ENCODE measurements around the gene E2F4.

Gene E2F4

DNA sequence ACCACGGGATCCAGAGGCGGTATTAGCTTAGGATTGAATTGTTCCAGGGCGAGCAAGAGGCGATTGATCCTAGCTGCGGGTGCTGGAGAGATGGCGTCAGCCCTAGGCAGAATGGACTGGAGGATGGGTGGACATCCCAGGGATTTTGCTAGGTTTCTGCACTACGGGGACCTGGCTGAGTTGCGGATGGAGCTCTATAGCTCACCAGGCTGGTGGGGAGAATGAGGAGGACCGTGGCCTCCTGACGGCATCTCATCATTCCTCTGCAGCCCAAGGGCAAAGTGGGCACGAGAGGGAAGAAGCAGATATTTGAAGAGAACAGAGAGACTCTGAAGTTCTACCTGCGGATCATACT lies 35.6 kb downstream of the E2F4 start:
- Histone ChIP-seq H3K79me2 (ENCODE audit: control insufficient read depth, insufficient read depth, low read length, poor library complexity) (peaks cover 9% of the 10 kb centered on the region), H3K79me1 (ENCODE audit: low read length) (peaks cover 8% of the 10 kb centered on the region), H3K27me3 (ENCODE audit: insufficient read depth, low read length) (no peaks in the 10 kb centered on the region), H3K27ac (ENCODE audit: low read depth, low read length) (no peak overlapping the region), H2AFZ (ENCODE audit: insufficient read depth, low read length, poor library complexity) (peak overlapping the region; percentile 86), H3K4ac (ENCODE audit: low read depth, low read length) (peak overlapping the region; percentile 98), H3K4me2 (ENCODE audit: low read length) (peak overlapping the region; percentile 76), H2BK5ac (ENCODE audit: low read depth, low read length, poor library complexity) (no peak overlapping the region), H3K4me3 (ENCODE audit: low read depth, low read length) (peak overlapping the region; percentile 95), H3K9ac (ENCODE audit: low read length) (peak overlapping the region; percentile 87), H3K18ac (ENCODE audit: low read length) (peak overlapping the region; percentile 88), H4K8ac (ENCODE audit: low read depth, low read length) (peak overlapping the region; percentile 99), H3K23ac (ENCODE audit: low read length) (no peak overlapping the region), H2BK120ac (ENCODE audit: insufficient read depth, low read length, poor library complexity) (peak overlapping the region; percentile 56), H3K4me1 (ENCODE audit: control insufficient read depth in 1 of 2, insufficient read depth in 2 of 2, low read length in 2 of 2) (peaks cover 12% of the 10 kb centered on the region in 2 experiments), H2AK5ac (ENCODE audit: low read length) (peak overlapping the region; percentile 99), H3K36me3 (ENCODE audit: control insufficient read depth in 1 of 2, insufficient read depth in 2 of 2, low read length in 2 of 2) (peaks cover 41% of the 10 kb centered on the region in 2 experiments), H3K14ac (ENCODE audit: low read length) (peak overlapping the region; percentile 96), H3K9me3 (ENCODE audit: insufficient read depth, low read depth, low read length) (peaks cover 1% of the 10 kb centered on the region), H2BK12ac (ENCODE audit: low read length) (no peak overlapping the region), H4K12ac (ENCODE audit: low read depth, low read length) (peak overlapping the region; percentile 96), H4K91ac (ENCODE audit: low read depth, low read length) (peak overlapping the region; percentile 94)
- no peak for DNase-seq
- no CpG with 5 or more reads among the region's 12 CpGs for WGBS (ENCODE audit: extremely low coverage, insufficient coverage, insufficient read length)

DNA sequence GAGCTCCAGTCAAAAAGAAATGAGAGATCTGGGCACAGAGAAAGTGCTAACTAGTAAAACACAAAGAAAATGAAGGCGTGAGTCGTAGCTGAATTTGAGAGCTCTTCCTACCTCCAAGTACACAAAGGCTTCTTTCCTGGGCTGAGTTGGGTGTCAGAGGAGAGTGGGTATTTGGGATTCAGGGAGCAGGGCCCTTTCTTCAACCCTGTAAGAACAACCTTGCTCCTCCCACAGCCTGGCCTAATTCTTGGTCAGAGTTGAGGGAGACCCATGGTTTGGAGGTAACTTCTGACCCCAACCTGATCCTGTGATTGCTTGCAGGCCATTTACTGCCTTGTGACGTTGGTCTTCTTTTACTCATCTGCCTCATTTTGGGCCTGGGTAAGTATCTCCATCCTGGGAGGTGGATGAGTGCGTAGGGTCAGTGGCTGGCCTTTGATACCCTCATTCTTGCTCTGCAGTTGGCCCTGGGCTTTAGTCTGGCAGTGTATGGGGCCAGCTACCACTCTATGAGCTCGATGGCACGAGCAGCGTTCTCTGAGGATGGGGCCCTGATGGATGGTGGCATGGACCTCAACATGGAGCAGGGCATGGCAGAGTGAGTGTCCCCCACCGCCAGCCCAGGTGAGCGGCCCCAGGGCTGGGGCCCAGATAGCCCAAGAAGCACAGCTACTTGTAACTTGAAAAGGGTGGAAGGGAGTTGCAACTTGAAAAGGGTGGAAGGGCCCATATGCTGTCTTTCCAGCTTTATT lies 36.3 kb downstream of the E2F4 start:
- no peak overlapping the region for H4K12ac ChIP-seq (ENCODE audit: low read depth, low read length)
- no peak overlapping the region for H3K4me3 ChIP-seq (ENCODE audit: low read depth, low read length)
- H3K14ac ChIP-seq (ENCODE audit: low read length) = no peak overlapping the region
- H2BK120ac ChIP-seq (ENCODE audit: insufficient read depth, low read length, poor library complexity) = no peak overlapping the region
- H3K9me3 ChIP-seq (ENCODE audit: insufficient read depth, low read depth, low read length) = no peaks in the 10 kb centered on the region
- H3K4me2 ChIP-seq (ENCODE audit: low read length) = peak overlapping the region; percentile 76
- no peak overlapping the region for H3K27ac ChIP-seq (ENCODE audit: low read depth, low read length)
- H3K36me3 ChIP-seq (ENCODE audit: control insufficient read depth in 1 of 2, insufficient read depth in 2 of 2, low read length in 2 of 2) = peaks cover 41% of the 10 kb centered on the region in 2 experiments
- no peaks in the 10 kb centered on the region for H3K27me3 ChIP-seq (ENCODE audit: insufficient read depth, low read length)
- H4K8ac ChIP-seq (ENCODE audit: low read depth, low read length) = peak overlapping the region; percentile 26
- peak overlapping the region; percentile 98 for H3K4ac ChIP-seq (ENCODE audit: low read depth, low read length)
- H2AFZ ChIP-seq (ENCODE audit: insufficient read depth, low read length, poor library complexity) = no peak overlapping the region
- peaks cover 9% of the 10 kb centered on the region for H3K79me2 ChIP-seq (ENCODE audit: control insufficient read depth, insufficient read depth, low read length, poor library complexity)
- peaks cover 8% of the 10 kb centered on the region for H3K79me1 ChIP-seq (ENCODE audit: low read length)
- H3K18ac ChIP-seq (ENCODE audit: low read length) = no peak overlapping the region
- no peak overlapping the region for H3K23ac ChIP-seq (ENCODE audit: low read length)
- no peak overlapping the region for H2BK12ac ChIP-seq (ENCODE audit: low read length)
- WGBS (ENCODE audit: extremely low coverage, insufficient coverage, insufficient read length) = no CpG with 5 or more reads among the region's 9 CpGs
- H3K9ac ChIP-seq (ENCODE audit: low read length) = no peak overlapping the region
- H3K4me1 ChIP-seq (ENCODE audit: control insufficient read depth in 1 of 2, insufficient read depth in 2 of 2, low read length in 2 of 2) = peaks cover 12% of the 10 kb centered on the region in 2 experiments
- no peak overlapping the region for H2BK5ac ChIP-seq (ENCODE audit: low read depth, low read length, poor library complexity)
- no peak overlapping the region for H4K91ac ChIP-seq (ENCODE audit: low read depth, low read length)
- H2AK5ac ChIP-seq (ENCODE audit: low read length) = no peak overlapping the region
- no peak for DNase-seq

DNA sequence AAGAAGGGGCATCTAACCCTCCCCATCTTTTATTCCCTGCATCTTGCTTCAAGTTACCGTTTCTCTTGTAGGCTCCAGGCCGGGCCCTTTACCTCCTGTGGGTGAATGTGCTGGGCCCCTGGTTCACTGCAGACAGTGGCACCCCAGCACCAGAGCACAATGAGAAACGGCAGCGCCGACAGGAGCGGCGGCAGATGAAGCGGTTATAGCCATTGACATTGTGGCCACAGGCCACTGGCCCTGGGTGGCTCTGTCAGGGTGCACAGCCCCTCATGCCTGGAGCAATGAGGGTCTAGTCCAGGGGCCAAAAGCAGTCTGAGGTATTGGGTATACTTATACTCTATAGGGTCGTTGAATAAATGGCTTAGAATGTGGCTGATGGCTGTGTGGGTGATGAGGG lies 37.0 kb downstream of the E2F4 start:
- Histone ChIP-seq H3K27ac (ENCODE audit: low read depth, low read length) (no peak overlapping the region), H3K4ac (ENCODE audit: low read depth, low read length) (no peak overlapping the region), H3K9ac (ENCODE audit: low read length) (no peak overlapping the region), H2BK120ac (ENCODE audit: insufficient read depth, low read length, poor library complexity) (no peak overlapping the region), H2AFZ (ENCODE audit: insufficient read depth, low read length, poor library complexity) (no peak overlapping the region), H4K12ac (ENCODE audit: low read depth, low read length) (no peak overlapping the region), H3K18ac (ENCODE audit: low read length) (no peak overlapping the region), H2AK5ac (ENCODE audit: low read length) (no peak overlapping the region), H3K9me3 (ENCODE audit: insufficient read depth, low read depth, low read length) (no peaks in the 10 kb centered on the region), H3K23ac (ENCODE audit: low read length) (no peak overlapping the region), H3K79me1 (ENCODE audit: low read length) (peaks cover 8% of the 10 kb centered on the region), H3K36me3 (ENCODE audit: control insufficient read depth in 1 of 2, insufficient read depth in 2 of 2, low read length in 2 of 2) (peaks cover 44% of the 10 kb centered on the region in 2 experiments), H2BK5ac (ENCODE audit: low read depth, low read length, poor library complexity) (no peak overlapping the region), H3K4me3 (ENCODE audit: low read depth, low read length) (no peak overlapping the region), H3K4me2 (ENCODE audit: low read length) (no peak overlapping the region), H3K27me3 (ENCODE audit: insufficient read depth, low read length) (no peaks in the 10 kb centered on the region), H3K14ac (ENCODE audit: low read length) (no peak overlapping the region), H3K79me2 (ENCODE audit: control insufficient read depth, insufficient read depth, low read length, poor library complexity) (peaks cover 9% of the 10 kb centered on the region), H4K91ac (ENCODE audit: low read depth, low read length) (no peak overlapping the region), H4K8ac (ENCODE audit: low read depth, low read length) (no peak overlapping the region), H2BK12ac (ENCODE audit: low read length) (no peak overlapping the region), H3K4me1 (ENCODE audit: control insufficient read depth in 1 of 2, insufficient read depth in 2 of 2, low read length in 2 of 2) (peaks cover 12% of the 10 kb centered on the region in 2 experiments)
- WGBS (ENCODE audit: extremely low coverage, insufficient coverage, insufficient read length) = no CpG with 5 or more reads among the region's 9 CpGs
- no peak for DNase-seq

DNA sequence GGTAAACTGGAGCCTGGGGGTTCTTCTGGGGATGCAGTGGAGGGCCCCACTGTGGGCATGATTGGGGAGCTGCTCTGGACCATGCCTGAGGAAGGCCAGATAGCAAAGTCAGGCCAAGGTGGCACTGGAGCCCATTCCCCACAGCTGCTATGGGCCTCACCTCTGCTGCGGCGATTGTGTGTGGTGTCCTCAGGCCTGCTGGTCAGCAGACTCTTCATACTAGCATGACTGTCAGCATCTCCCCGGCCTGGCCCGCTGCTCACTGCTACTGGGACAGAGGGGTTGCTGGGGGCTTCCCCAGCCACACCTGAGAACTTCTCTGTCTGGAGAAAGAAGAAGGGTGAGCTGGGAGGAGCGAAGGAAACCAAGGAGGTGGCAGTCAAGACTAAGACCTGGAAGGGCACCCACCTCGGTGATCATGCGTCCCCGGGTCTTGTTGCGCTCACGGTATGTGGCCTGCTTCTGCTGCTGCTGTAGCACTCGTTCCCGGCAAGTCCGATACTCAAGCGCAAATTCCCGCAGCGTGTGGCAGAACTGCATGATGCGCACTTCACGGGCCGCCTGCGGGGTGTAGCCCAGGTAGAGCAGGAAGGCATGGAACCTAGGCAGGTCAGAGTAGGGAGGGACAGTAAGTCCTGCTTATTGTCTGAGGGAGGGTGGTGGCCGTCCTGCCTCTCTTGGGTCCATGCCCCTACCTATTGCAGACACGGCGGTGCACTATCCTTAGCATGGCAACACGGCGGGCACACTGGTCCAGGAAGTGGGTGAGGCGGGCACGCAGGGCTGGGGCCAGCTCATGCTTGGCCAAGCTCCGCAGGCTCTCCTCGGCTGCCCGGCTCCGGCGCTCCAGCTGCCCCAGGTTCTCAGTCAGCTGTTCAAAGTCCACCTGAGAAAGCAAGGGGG lies 38.2 kb downstream of the E2F4 start:
- Histone ChIP-seq H3K4me2 (ENCODE audit: low read length) (no peak overlapping the region), H3K9me3 (ENCODE audit: insufficient read depth, low read depth, low read length) (no peaks in the 10 kb centered on the region), H3K9ac (ENCODE audit: low read length) (no peak overlapping the region), H4K8ac (ENCODE audit: low read depth, low read length) (no peak overlapping the region), H3K4me3 (ENCODE audit: low read depth, low read length) (no peak overlapping the region), H3K79me2 (ENCODE audit: control insufficient read depth, insufficient read depth, low read length, poor library complexity) (peaks cover 9% of the 10 kb centered on the region), H2BK12ac (ENCODE audit: low read length) (no peak overlapping the region), H3K27me3 (ENCODE audit: insufficient read depth, low read length) (no peaks in the 10 kb centered on the region), H3K27ac (ENCODE audit: low read depth, low read length) (no peak overlapping the region), H2BK5ac (ENCODE audit: low read depth, low read length, poor library complexity) (no peak overlapping the region), H3K18ac (ENCODE audit: low read length) (no peak overlapping the region), H2BK120ac (ENCODE audit: insufficient read depth, low read length, poor library complexity) (no peak overlapping the region), H3K4me1 (ENCODE audit: control insufficient read depth in 1 of 2, insufficient read depth in 2 of 2, low read length in 2 of 2) (peaks cover 10 to 12% of the 10 kb centered on the region in 2 experiments), H3K4ac (ENCODE audit: low read depth, low read length) (no peak overlapping the region), H2AK5ac (ENCODE audit: low read length) (no peak overlapping the region), H4K91ac (ENCODE audit: low read depth, low read length) (no peak overlapping the region), H3K79me1 (ENCODE audit: low read length) (peaks cover 8% of the 10 kb centered on the region), H2AFZ (ENCODE audit: insufficient read depth, low read length, poor library complexity) (no peak overlapping the region), H3K36me3 (ENCODE audit: control insufficient read depth in 1 of 2, insufficient read depth in 2 of 2, low read length in 2 of 2) (peaks cover 48% of the 10 kb centered on the region in 2 experiments), H3K14ac (ENCODE audit: low read length) (no peak overlapping the region), H3K23ac (ENCODE audit: low read length) (no peak overlapping the region), H4K12ac (ENCODE audit: low read depth, low read length) (no peak overlapping the region)
- WGBS (ENCODE audit: extremely low coverage, insufficient coverage, insufficient read length) = no CpG with 5 or more reads among the region's 32 CpGs
- DNase-seq = no peak
